Coronary artery (tissue), 2 donors: ENCODE results near the gene PCDHB8.
"Not testable (repeated sequence)": the region's sequence is repeated elsewhere in the genome, so short reads cannot be mapped to it uniquely, and the experiment has no call there.

Experiments used
- DNase-seq: peaks from one replicate; pipeline ENCODE4 v3.0.0-alpha.2; 2017; ENCODE audit warnings: low spot score
- H3K27ac ChIP-seq, 2 donors: fragments of 200-600 bp; sonication (generic); one replicate each; pipeline ENCODE4 v1.5.1; 2016 to 2019
- H3K4me3 ChIP-seq: fragments of 200-600 bp; sonication (generic); 2 replicates; pipeline ENCODE4 v1.5.1; 2016; ENCODE audit warnings: mild to moderate bottlenecking, moderate library complexity
- CTCF ChIP-seq: fragments of 200-600 bp; sonication (generic); IDR thresholded peaks from one replicate; pipeline ENCODE4 v1.5.1; 2019; ENCODE audit warnings: antibody characterized with exemption

Gene PCDHB8

GRCh38 chr5:141155540-141156374 is 21.8 kb upstream of the PCDHB8 start:
- TF ChIP-seq CTCF: no peak

GRCh38 chr5:141157356-141157755 is 20.2 kb upstream of the PCDHB8 start:
- not testable (repeated sequence) for DNase-seq, H3K4me3 ChIP-seq, H3K27ac ChIP-seq

More at GRCh38 chr5:141155540-141156374, 21.8 kb upstream of the PCDHB8 start:
- Histone ChIP-seq H3K4me3 (no peak overlapping the region), H3K27ac (no peak overlapping the region)
- DNase-seq: no peak

GRCh38 chr5:141157901-141158300 is 19.7 kb upstream of the PCDHB8 start:
- not testable (repeated sequence) for H3K4me3 ChIP-seq, DNase-seq, H3K27ac ChIP-seq

GRCh38 chr5:141172381-141173204 is 5.0 kb upstream of the PCDHB8 start, which contains the start of gene PCDHB7:
PCDHB7 (plus strand) TSS chr5:141172644; CDS start chr5:141172836, 192 bp downstream.
- Histone ChIP-seq H3K4me3 (peak within 1 kb of the TSS; percentile 48), H3K27ac (no peak within 1 kb of the TSS)
- TF ChIP-seq CTCF: no peak
- DNase-seq: no peak

GRCh38 chr5:141174291-141175104 is 3.1 kb upstream of the PCDHB8 start:
- not testable (repeated sequence) for DNase-seq, H3K27ac ChIP-seq
- H3K4me3 ChIP-seq: peak overlapping the region; percentile 41

GRCh38 chr5:141175933-141176332 is 1.7 kb upstream of the PCDHB8 start:
- TF ChIP-seq CTCF: no peak
- H3K27ac ChIP-seq: no peak overlapping the region

GRCh38 chr5:141179371-141179770 is 1.8 kb downstream of the PCDHB8 start:
- not testable (repeated sequence) for H3K27ac ChIP-seq, DNase-seq, H3K4me3 ChIP-seq

More at GRCh38 chr5:141175933-141176332, 1.7 kb upstream of the PCDHB8 start:
- DNase-seq: no peak
- H3K4me3 ChIP-seq: no peak overlapping the region

GRCh38 chr5:141179876-141180275 is 2.3 kb downstream of the PCDHB8 start:
- DNase-seq, H3K27ac ChIP-seq, H3K4me3 ChIP-seq: not testable (repeated sequence)

GRCh38 chr5:141180313-141180712 is 2.7 kb downstream of the PCDHB8 start:
- DNase-seq: no peak
- no peak overlapping the region for H3K4me3 ChIP-seq
- H3K27ac ChIP-seq: no peak overlapping the region
- TF ChIP-seq CTCF: no peak
